IMR-90 (cell line): ENCODE measurements around the gene CNNM1.

Experiments used
- POLR2A ChIP-seq: IDR thresholded peaks from 2 replicates; pipeline ENCODE4 v1.6.1; 2012; ENCODE audit warnings: mild to moderate bottlenecking, low read depth, low read length
- TF ChIP-seq, protein P1 (sequence below): conservative IDR thresholded peaks from 2 replicates; pipeline ENCODE4 v1.5.1; 2012; ENCODE audit warnings: mild to moderate bottlenecking, low read depth, low read length, improper control_type of control experiment

DNA sequence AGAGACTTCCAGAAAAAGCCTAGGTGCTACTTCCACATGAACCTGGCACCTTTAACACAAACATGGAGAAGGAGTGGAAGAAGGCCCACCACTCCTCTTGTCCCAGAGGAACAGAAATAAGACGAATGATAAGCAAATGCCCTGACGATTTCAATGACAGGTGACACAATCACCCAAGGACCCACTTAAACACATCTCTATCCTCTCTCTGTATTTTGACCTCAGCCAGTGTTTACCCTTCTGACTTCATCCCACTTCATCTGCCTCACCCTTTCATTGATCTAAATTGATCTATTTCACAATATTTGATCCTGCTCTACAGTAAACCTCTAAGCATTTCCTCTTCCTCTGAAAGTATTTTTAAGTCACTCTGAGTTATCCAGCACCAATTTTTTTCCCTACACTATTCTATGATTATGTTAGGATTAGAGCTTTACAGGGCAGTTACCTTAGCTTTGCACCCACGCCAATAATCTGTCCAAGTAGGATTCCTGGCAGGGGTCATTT, 92.1 kb downstream of the CNNM1 start:
- TF ChIP-seq, protein P1, sequence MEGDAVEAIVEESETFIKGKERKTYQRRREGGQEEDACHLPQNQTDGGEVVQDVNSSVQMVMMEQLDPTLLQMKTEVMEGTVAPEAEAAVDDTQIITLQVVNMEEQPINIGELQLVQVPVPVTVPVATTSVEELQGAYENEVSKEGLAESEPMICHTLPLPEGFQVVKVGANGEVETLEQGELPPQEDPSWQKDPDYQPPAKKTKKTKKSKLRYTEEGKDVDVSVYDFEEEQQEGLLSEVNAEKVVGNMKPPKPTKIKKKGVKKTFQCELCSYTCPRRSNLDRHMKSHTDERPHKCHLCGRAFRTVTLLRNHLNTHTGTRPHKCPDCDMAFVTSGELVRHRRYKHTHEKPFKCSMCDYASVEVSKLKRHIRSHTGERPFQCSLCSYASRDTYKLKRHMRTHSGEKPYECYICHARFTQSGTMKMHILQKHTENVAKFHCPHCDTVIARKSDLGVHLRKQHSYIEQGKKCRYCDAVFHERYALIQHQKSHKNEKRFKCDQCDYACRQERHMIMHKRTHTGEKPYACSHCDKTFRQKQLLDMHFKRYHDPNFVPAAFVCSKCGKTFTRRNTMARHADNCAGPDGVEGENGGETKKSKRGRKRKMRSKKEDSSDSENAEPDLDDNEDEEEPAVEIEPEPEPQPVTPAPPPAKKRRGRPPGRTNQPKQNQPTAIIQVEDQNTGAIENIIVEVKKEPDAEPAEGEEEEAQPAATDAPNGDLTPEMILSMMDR, result no peak
- TF ChIP-seq POLR2A, result no peak
